Measurements from ENCODE around the gene SLC16A3. TPM values are rescaled to one million over a fixed set of nuclear protein-coding genes. Genes with fewer than 3 reads are reported as not detected.
A peak's percentile ranks its signal among the peaks of the same experiment; 100 is the strongest.

The SLC16A3 gene
- total and polyA plus RNA-seq, 10 of the 15 experiments (the other 5 are each of a cell fraction or from before 2014, with no cell fraction given), result 0.10 to 46.5 (median 8.0) TPM

DNA sequence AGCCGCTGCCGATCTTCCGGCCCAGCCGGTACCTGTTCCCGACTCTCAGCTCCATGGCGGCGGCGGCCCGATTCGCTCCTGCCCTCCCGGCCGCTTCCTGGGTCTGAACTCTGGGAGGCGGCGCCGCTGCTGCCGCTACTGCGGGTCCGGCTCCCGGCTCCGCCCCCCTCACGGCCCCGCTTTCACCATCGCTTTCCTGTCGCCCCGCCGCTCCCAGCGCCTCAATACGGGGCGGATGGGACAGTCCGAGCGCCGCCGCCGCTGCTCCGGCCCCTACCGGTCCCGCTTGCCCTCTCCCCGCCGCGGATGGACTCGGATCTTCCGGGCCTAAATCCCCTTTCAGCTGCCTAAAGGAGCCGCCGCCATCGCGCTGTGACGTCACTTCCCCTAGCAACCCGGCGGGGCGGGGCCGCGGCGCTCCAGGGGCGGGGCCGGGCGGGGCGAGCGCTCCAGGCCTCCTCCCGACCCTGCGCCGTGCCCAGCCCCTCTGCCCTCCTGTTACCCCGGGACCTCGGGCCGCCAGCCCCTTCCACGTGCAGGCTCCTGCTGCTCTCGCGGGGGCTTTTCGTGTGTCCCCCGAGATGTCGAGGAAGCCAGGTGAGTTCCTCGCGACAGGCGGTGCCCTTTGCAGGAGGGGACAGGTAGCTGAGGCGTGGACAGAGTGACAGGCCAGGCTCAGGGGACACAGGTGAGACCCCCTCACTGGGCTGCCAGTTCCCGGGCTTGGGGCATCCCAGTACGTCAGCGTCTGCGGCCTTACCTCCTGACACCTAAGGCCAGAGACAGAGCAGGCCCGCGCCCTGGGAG, 44.7 kb downstream of the SLC16A3 start, which contains the start of gene CSNK1D (continued):
- TF ChIP-seq, protein P1, sequence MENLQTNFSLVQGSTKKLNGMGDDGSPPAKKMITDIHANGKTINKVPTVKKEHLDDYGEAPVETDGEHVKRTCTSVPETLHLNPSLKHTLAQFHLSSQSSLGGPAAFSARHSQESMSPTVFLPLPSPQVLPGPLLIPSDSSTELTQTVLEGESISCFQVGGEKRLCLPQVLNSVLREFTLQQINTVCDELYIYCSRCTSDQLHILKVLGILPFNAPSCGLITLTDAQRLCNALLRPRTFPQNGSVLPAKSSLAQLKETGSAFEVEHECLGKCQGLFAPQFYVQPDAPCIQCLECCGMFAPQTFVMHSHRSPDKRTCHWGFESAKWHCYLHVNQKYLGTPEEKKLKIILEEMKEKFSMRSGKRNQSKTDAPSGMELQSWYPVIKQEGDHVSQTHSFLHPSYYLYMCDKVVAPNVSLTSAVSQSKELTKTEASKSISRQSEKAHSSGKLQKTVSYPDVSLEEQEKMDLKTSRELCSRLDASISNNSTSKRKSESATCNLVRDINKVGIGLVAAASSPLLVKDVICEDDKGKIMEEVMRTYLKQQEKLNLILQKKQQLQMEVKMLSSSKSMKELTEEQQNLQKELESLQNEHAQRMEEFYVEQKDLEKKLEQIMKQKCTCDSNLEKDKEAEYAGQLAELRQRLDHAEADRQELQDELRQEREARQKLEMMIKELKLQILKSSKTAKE (IDR thresholded peaks at IDR 0.05; ENCODE audit: low read depth, poor library complexity, severe bottlenecking), result no peak
- no peak for TF ChIP-seq JUNB (IDR thresholded peaks at IDR 0.05)
- TF ChIP-seq NBN (IDR thresholded peaks at IDR 0.05), result peak; percentile 99
- no peak for TF ChIP-seq NFIC (IDR thresholded peaks at IDR 0.05; ENCODE audit: low read depth, low read length)
- TF ChIP-seq BCL11A (IDR thresholded peaks at IDR 0.05; ENCODE audit: low read depth, low read length), result no peak
- peak; percentile 92 for TF ChIP-seq POLR2AphosphoS2 (IDR thresholded peaks at IDR 0.05; ENCODE audit: low read depth, low read length)
- peak; percentile 89 for TF ChIP-seq RFX5 (IDR thresholded peaks at IDR 0.05; ENCODE audit: low read depth, low read length)
- peak; percentile 90 for TF ChIP-seq GATAD2B (conservative IDR thresholded peaks at IDR 0.05; ENCODE audit: low read depth)
- no peak for TF ChIP-seq PAX5 (IDR thresholded peaks at IDR 0.05; ENCODE audit: borderline replicate concordance, low read depth, low read length)
- TF ChIP-seq SMARCA5 (IDR thresholded peaks at IDR 0.05), result no peak
- no peak for TF ChIP-seq BMI1 (IDR thresholded peaks at IDR 0.05; ENCODE audit: borderline replicate concordance)
